NCI-H1436 (cell line): Measurements from ENCODE around the gene CHRNB2.

Experiments used
- DNase-seq: peaks from one replicate; lab custom pipeline; 2025; lab: John Stamatoyannopoulos, UW

The CHRNB2 gene

GRCh38 chr1:154581766-154582165 lies 14.2 kb downstream of the CHRNB2 start:
- DNase-seq = no peak

GRCh38 chr1:154582885-154583284 lies 15.3 kb downstream of the CHRNB2 start:
- DNase-seq = no peak

GRCh38 chr1:154583773-154584172 lies 16.2 kb downstream of the CHRNB2 start:
- no peak for DNase-seq

GRCh38 chr1:154584267-154584994 lies 16.9 kb downstream of the CHRNB2 start:
- no peak for DNase-seq

- no peak for DNase-seq
These were observed 18.7 kb downstream of the CHRNB2 start for GRCh38 chr1:154586231-154586630.

GRCh38 chr1:154586641-154587040 lies 19.1 kb downstream of the CHRNB2 start:
- no peak for DNase-seq

- DNase-seq = no peak
These were observed 22.2 kb downstream of the CHRNB2 start for GRCh38 chr1:154589780-154590179.

- no peak for DNase-seq
These were observed 23.2 kb downstream of the CHRNB2 start for GRCh38 chr1:154590756-154591155.

GRCh38 chr1:154591206-154591605 lies 23.6 kb downstream of the CHRNB2 start:
- no peak for DNase-seq

- no peak for DNase-seq
These were observed 25.8 kb downstream of the CHRNB2 start for GRCh38 chr1:154593390-154593789.

GRCh38 chr1:154594811-154595210 lies 27.2 kb downstream of the CHRNB2 start:
- DNase-seq = no peak

- DNase-seq = no peak
These were observed 28.0 kb downstream of the CHRNB2 start for GRCh38 chr1:154595621-154596020.

GRCh38 chr1:154598871-154599635 lies 31.5 kb downstream of the CHRNB2 start:
- DNase-seq = no peak

GRCh38 chr1:154599658-154600057 lies 32.1 kb downstream of the CHRNB2 start:
- DNase-seq = no peak

GRCh38 chr1:154603317-154603716 lies 35.7 kb downstream of the CHRNB2 start:
- DNase-seq = no peak

GRCh38 chr1:154605534-154605933 lies 38.0 kb downstream of the CHRNB2 start:
- DNase-seq = no peak

- no peak for DNase-seq
These were observed 39.6 kb downstream of the CHRNB2 start for GRCh38 chr1:154607106-154607608.

GRCh38 chr1:154607609-154608396 lies 40.2 kb downstream of the CHRNB2 start, which contains the start of gene ADAR:
TSS of gene ADAR (minus strand) at chr1:154608186. CDS start at chr1:154608006, 180 bp downstream.
- DNase-seq = peak; percentile 59

- peak; percentile 31 for DNase-seq
These were observed 41.1 kb downstream of the CHRNB2 start for GRCh38 chr1:154608397-154609270.

GRCh38 chr1:154609398-154610380 lies 42.1 kb downstream of the CHRNB2 start:
- DNase-seq = peak; percentile 64
